Thoracic aorta (tissue), 2 donors: ENCODE measurements around the gene COQ5. TPM values are rescaled to one million over a fixed set of nuclear protein-coding genes. Genes with fewer than 3 reads are reported as not detected.

Experiments used
- ATAC-seq: fragments of 150-250 bp; one replicate; pipeline ENCODE4 v1.8.0; 2017; ENCODE audit warnings: low read depth; ENCODE audit not compliant: insufficient number of reproducible peaks, low FRiP score
- DNase-seq: peaks from one replicate; pipeline ENCODE4 v3.0.0-alpha.2; 2020; ENCODE audit warnings: low spot score
- H3K27ac ChIP-seq, 2 donors: fragments of 200-600 bp; sonication (generic); 1 replicate in 1 of 2; 2 replicates in 1 of 2; pipeline ENCODE4 v1.5.1; 2016; ENCODE audit warnings: mild to moderate bottlenecking in 2 of 2, moderate library complexity in 2 of 2
- H3K27me3 ChIP-seq: fragments of 200-600 bp; sonication (generic); replicated peaks from 2 replicates; pipeline ENCODE4 v1.6.0; 2016; ENCODE audit warnings: mild to moderate bottlenecking; ENCODE audit not compliant: insufficient read depth
- H3K36me3 ChIP-seq: fragments of 200-600 bp; sonication (generic); one replicate; pipeline ENCODE4 v1.5.1; 2016
- H3K4me1 ChIP-seq, 2 donors: fragments of 200-600 bp; sonication (generic); 1 replicate in 1 of 2; 2 replicates in 1 of 2; pipeline versions ENCODE4 v1.5.1 to v1.6.0; 2016; ENCODE audit warnings: low read depth in 2 of 2, mild to moderate bottlenecking in 1 of 2; ENCODE audit not compliant: control insufficient read depth in 1 of 2
- H3K4me3 ChIP-seq: fragments of 200-600 bp; sonication (generic); 2 replicates; pipeline ENCODE4 v1.5.1; 2016; ENCODE audit warnings: mild to moderate bottlenecking
- H3K9me3 ChIP-seq: fragments of 200-600 bp; sonication (generic); 2 replicates; pipeline ENCODE4 v1.5.1; 2016
- CTCF ChIP-seq: fragments of 200-600 bp; sonication (generic); IDR thresholded peaks from one replicate; pipeline ENCODE4 v1.5.1; 2019; ENCODE audit warnings: antibody characterized with exemption
- total RNA-seq, 2 donors: library from RNA; depleted of rRNA; stranded (reverse); fragments of >200 nt; gene quantifications; one replicate each; pipeline versions ENCODE4 v1.1.0 to v1.2.3, GENCODE V29; 2016

The COQ5 gene
- total RNA-seq, 2 donors from 2014 or later: 16.5 to 38.0 TPM

DNA sequence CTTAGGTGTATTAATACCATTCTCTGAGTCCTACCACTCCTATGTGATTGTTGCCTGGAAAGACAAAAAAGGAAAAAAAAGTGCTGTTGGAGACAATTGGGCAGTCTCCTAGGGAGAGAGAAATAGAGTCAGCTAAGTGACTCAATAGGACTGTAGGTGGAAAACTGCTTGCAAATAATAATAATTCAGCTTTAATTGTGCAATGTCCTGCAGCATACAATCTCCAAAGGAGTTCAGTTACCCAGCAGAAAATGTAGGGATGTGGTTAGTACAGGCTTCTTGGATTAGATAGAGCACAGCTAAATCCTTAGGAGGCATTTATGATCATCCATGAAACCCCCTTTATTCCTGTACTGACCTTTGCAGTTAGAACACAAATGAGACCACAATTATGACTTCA is 56.4 kb downstream of the COQ5 start:
- Histone ChIP-seq H3K9me3 (no peaks in the 10 kb centered on the region), H3K4me1 (peaks cover 7 to 33% of the 10 kb centered on the region in 2 donors), H3K27ac (no peak overlapping the region), H3K4me3 (no peak overlapping the region), H3K36me3 (no peaks in the 10 kb centered on the region), H3K27me3 (no peaks in the 10 kb centered on the region)
- no peak for ATAC-seq
- no peak for DNase-seq
- no peak for TF ChIP-seq CTCF

DNA sequence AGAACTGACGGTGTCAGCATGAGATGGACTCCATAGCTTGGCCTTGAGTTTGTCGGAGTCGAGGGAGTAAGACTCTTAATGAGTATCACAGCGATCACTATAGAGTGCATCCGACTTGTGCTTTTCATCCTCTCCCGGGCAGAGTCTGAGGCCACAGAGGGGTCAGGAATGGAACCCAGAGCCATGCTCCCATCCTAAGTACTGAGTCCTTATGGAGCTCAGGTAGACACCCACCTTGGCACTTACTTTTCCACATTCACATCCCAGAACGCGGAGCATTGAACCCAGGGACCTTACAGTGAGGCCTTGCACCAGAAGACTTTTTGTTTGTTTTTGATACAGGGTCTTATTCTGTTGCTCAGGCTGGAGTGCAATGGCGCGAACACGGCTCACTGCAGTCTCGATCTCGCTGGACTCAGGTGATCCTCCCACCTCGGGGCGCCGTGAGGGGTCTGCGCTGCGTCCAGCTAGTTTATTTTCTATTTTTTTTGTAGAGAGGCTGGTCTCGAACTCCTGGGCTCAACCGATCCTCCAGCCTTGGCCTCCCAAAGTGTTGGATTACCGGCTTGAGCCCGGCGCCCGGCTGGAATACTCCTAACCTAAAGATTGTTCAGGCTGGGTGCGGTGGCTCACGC is 58.7 kb downstream of the COQ5 start:
- Histone ChIP-seq H3K9me3 (no peaks in the 10 kb centered on the region), H3K27ac (peak overlapping the region; percentile 79 to 87), H3K36me3 (peaks cover 6% of the 10 kb centered on the region), H3K4me3 (peak overlapping the region; percentile 98), H3K4me1 (peaks cover 12 to 48% of the 10 kb centered on the region in 2 donors), H3K27me3 (no peaks in the 10 kb centered on the region)
- DNase-seq (no peak), ATAC-seq (no peak)
- no peak for TF ChIP-seq CTCF

- peak; percentile 93 for ATAC-seq
- peak; percentile 83 for TF ChIP-seq CTCF
- Histone ChIP-seq H3K27ac (peak within 1 kb of the TSS; percentile 79 to 87), H3K27me3 (no peaks in the 10 kb centered on the region), H3K4me3 (peak within 1 kb of the TSS; percentile 98), H3K4me1 (peaks cover 12 to 41% of the 10 kb centered on the region in 2 donors), H3K9me3 (no peaks in the 10 kb centered on the region), H3K36me3 (peaks cover 13% of the 10 kb centered on the region)
- peak; percentile 82 for DNase-seq
Observed at GRCh38 chr12:120469450-120470149, 59.4 kb downstream of the COQ5 start, which contains the start of gene SRSF9. TSS of gene SRSF9 (minus strand) at chr12:120469748. CDS start at chr12:120469609, 139 bp downstream.

GRCh38 chr12:120468821-120469449 is 60.0 kb downstream of the COQ5 start:
- Histone ChIP-seq H3K4me1 (peaks cover 12 to 36% of the 10 kb centered on the region in 2 donors), H3K36me3 (peaks cover 20% of the 10 kb centered on the region), H3K4me3 (peak overlapping the region; percentile 98), H3K27me3 (no peaks in the 10 kb centered on the region), H3K27ac (peak overlapping the region; percentile 79 to 87), H3K9me3 (no peaks in the 10 kb centered on the region)
- no peak for TF ChIP-seq CTCF
- DNase-seq (no peak), ATAC-seq (no peak)

DNA sequence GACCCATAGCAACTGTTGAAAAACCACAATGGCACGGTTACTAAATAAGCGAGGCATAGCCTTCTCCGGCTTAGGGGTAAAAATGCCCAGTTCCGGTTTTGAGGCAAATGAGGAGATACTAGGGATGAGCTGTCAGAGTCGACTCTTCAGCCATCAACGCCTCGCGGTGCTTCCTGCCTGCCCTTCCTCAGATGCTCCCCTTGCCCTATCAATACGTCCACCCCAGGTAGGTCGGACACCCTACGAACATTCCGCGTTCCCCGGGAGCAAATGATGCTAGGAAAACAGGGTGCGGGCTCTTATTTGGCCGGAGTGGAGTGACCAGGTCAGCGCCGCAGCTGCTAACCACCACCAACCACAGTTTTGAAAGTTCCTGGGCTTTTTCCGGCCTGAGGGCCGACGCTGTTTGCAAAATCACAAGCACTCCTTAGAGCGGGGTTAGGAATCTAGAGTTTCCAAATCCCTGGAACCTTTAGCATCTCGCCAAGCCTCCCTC is 60.6 kb downstream of the COQ5 start:
- ATAC-seq (no peak), DNase-seq (no peak)
- Histone ChIP-seq H3K27me3 (no peaks in the 10 kb centered on the region), H3K27ac (peak overlapping the region; percentile 79 to 87), H3K9me3 (no peaks in the 10 kb centered on the region), H3K36me3 (peaks cover 25% of the 10 kb centered on the region), H3K4me1 (peaks cover 12 to 36% of the 10 kb centered on the region in 2 donors), H3K4me3 (peak overlapping the region; percentile 98)
- no peak for TF ChIP-seq CTCF
